GM12892 (cell line): Measurements from ENCODE around the gene ATG16L1.

Source experiments
- POLR2A ChIP-seq: IDR thresholded peaks from 2 replicates; pipeline ENCODE4 v1.6.1; 2011; ENCODE audit warnings: low read depth, low read length, control low read depth
- POLR2AphosphoS5 ChIP-seq: IDR thresholded peaks from 2 replicates; pipeline ENCODE4 v1.6.1; 2011; ENCODE audit warnings: low read depth, low read length, control low read depth
- TAF1 ChIP-seq: IDR thresholded peaks from 2 replicates; pipeline ENCODE4 v1.6.1; 2011; ENCODE audit warnings: low read depth, mild to moderate bottlenecking, control low read depth, low read length, borderline replicate concordance

- TF ChIP-seq POLR2A: no peak
- no peak for TF ChIP-seq TAF1
- no peak for TF ChIP-seq POLR2AphosphoS5
These were observed 8.1 kb upstream of the ATG16L1 start for GRCh38 chr2:233243348-233243747.
